Measurements from ENCODE around the gene NTPCR.
"Not testable (repeated sequence)": the region's sequence is repeated elsewhere in the genome, so short reads cannot be mapped to it uniquely, and the experiment has no call there.

The NTPCR gene

DNA sequence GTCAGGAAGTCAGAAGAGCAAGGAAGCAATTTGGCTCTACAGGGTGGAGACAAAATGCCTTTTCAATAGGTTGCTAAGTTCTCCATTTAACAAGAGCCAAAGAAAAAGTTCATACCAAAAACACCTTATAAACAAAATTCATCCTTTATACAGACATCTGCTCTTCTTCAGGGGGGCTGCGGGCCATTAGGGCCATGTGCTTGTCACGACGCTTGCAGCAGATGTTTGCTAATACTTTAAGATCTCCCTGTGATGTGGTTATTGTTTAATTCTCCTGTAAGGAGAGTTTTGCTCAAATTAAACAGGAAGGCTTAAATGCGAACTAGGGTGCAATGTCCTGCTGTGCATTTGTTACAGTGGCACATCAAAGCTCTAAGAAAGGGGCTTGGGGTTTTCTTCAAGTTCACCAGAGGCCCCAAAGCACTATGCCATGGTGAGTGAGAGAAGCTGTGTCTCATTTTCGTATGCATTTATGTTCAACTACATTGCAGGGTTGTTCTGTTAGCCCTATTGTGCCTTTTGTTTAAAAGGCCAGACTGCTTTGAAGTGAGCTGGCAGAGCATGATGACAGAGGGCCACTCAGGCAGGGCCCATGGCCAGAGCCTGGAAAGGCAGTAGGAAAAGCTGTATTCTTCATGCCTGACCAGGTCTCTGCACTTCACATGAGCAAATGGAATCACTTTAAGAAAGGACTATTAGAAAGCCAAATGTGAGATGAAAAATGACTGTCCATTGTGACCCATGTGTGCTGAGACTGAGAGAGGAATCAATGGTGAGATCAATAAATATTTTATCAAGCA, 24.8 kb upstream of the NTPCR start:
- no peak for DNase-seq

DNA sequence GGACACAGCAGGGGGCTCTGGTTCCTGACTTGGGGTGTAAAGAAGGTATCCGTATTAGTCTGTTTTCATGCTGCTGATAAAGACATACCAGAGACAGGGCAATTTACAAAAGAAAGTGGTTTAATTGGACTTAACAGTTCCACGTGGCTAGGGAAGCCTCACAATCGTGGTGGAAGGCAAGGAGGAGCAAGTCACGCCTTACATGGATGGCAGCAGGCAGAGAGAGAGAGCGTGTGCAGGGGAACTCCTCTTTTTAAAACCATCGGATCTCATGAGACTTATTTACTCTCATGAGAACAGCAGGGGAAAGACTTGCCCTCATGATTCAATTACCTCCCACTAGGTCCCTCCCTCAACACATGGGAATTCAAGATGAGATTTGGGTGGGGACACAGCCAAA, 23.2 kb upstream of the NTPCR start:
- not testable (repeated sequence) for DNase-seq

DNA sequence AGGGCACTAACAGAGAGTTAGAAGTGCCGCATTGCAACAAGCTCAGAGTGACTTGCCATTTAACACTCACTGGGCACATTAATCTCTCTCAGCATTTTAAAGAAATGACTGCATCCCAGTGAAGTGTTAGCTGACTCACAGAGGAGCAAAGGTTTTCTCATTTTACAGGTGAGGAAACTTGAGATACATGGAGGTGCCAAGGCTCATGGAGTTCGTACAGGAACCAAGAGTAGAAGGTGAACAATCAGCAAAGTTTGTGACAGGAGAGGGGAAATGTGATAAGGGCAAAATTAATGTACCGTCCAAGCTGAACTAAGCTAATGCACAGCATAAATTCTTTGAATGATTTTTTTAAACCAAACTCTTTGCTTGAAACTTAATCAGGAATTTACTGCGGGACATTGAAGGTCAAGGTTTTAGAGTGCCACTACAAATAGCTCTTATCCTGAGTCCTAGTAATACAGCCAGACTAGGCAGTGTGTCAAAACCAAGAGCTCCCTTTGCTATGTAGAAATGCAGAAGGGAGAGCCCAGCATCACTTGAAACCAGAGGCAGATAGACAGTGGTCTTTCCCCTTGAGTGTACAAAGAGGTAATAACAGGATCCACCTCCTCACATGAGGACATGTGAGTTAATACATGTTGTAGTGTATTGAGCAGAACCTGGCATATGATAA, 22.4 kb upstream of the NTPCR start:
- no peak for DNase-seq

DNA sequence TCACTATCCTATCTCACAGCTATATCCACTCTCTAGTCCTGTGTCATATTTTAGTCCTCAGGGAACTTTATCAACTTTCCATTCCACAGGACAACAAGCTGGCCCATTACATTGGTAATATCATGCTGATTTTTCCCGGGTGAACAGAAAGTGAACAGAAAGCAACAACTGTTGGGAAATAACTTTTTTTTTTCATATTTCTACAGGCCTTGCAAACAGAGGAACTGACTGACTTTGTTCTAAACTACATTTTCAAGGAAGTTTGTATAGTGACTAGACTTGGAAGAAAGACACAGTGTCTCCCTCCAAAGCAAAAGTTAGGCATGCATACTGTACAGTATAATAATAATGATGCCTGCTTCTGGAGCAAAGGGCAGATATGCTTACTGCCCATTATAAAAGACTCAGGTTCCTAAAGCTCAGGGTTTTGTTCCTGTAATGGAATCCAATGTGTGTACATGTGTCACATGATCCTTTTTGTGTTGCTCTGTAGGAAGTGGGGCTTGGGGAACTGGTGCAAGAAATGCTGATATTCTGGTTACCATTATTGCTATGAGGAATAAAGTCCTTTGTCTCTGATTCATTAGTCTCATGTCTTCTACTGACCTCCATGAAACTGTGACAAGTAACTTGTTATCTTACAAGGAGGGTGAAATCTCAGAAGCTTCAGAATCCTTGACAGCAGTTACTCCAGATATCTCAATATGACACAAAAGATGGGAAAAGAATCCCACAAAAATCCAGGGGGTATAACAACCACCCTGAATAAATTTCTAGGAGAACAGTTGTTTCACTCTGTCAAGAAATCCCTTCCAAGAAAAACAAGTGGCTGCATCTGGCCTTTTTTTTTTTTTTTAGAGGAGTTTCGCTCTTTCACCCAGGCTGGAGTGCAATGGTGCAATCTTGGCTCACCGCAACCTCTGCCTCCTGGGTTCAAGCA, 17.7 kb upstream of the NTPCR start:
- no peak for DNase-seq

DNA sequence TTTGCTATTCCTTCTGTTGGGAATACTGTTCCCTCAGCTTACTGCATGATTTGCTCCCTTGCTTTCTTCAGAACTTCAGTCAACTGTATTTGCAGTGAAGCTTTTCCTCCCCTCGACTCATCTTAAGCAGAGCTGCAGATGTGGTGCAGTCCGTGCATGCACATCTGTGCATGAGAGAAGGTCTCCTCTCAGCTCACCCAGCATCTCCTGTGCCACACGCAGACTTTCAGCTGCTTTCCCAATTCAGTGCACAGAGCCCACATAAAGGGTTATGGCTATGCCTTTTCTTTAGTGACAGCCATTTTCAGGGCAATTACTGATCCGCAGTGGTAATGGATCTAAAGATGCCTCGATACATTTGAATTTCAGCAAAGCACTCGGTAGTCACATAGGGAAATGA, 13.5 kb upstream of the NTPCR start:
- DNase-seq = no peak

DNA sequence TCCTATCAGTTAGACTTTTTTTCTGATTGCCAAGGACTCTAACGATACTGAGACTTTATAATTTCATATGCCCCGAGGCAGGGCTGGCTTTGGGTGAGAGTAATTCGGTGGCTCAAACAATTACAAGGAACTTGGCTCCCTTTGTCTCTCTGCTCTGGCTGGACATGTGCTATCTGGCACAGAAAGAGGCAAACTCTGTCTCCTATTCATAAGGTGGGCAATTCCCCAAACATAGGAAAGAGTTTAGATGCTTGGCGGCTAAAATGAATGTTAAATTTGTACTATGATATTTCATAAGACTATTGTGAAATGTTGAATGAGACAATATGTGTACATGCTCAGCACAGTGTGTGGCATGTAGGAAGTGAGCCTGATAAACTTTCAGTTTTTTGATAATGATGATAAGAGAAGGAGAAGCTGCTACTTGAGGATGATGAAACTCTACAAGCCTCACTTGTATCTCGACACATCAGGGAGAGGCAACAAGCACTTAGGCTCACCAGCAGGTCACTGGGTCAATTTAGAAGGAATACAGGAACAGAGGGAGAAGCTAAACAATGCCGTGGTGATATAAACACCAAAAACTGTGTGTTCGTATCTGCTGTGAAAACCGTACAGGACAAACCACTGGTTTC, 12.6 kb upstream of the NTPCR start:
- no peak for DNase-seq

DNA sequence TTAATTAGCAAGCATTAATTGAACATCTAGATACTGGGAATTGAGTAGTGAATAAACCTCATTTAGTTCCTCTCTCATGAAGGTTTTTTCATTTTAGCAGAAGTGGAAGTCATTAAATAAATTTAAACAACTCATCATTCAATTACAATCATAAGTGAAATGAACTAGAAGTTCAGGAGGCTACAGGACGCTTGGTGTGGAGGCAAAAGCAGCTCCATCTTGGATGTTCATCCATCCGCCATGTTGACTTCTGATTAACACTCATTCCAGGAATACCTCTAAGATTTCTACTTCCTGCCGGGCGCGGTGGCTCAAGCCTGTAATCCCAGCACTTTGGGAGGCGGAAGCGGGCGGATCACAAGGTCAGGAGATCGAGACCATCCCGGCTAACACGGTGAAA, 11.5 kb upstream of the NTPCR start:
- no peak for DNase-seq

DNA sequence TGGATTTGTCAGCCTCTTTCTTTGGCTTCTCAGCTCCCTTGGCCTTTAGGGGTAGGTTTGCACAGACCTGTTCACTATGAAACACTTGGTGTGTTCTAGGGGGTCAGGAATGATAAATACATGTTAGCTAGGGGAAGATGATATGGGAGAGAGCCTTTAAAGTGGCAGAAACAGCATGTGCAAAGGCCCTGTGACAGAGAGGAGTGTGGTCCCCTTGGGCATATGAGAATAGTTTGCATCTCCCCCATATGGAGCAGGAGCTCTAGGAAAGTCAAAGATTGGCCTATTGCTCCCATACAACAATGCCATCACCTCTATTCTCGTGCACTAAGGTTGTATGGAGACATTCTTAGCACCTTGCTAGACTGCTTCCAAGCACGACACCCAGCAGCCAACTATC, 10.7 kb upstream of the NTPCR start:
- DNase-seq = no peak

DNA sequence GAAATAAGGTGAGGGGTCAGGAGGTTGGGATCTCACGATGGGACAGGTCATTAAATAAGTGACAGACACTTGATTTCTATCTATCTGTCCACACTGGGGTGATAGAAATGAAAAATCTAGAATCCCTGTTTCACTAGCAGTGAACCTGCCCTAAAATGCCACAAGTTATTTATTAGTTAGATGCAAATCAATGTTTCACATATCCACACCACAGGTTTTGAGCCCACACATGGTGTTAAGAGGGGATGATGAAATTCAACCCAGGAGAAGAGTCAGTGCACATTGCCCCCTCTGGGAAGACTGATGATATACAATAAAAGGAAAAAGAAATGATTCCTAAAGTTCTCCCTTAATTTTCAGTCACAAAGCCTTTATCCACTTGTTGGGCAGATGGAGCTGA, 10.1 kb upstream of the NTPCR start:
- DNase-seq = no peak

DNA sequence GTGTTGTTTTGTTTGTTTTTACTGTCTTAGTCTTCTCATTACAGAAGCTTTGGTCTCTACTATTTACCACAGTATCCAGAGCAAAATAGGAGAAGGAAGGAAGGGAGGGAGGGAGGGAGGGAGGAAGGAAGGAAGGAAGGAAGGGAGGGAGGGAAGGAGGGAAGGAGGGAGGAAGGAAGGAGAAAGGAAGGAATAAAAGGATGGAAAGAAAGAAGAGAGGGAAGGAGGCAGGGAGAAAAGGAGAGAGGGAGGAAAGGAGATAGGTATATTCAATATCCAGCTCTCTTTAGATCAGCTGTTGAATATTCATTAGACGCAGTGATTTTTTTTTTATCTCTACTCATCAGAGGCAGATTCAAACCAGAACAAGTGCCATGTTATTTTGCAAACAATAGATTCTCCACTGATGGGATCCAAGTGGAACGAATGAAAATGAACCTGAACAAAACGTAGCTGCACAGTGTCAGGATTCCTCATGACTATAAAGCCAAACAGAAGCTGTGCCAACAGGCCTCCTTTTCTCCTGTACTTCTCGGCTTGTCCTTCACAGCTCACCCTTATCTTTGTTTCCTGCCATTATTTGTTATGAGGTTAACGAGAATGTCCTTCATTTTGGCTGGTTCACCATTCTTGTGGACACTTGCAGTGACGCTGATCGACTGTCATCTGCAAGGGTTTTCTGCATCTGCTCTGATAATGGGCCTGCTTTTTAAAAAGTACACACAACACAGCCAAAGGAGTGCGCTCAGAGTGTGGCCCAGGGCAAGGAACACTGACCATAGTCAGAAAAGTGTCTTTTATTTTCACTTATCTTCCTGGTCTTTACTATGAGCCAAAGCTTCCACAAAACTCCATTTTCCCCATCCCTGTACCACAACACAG, 7.8 kb upstream of the NTPCR start:
- DNase-seq = no peak

DNA sequence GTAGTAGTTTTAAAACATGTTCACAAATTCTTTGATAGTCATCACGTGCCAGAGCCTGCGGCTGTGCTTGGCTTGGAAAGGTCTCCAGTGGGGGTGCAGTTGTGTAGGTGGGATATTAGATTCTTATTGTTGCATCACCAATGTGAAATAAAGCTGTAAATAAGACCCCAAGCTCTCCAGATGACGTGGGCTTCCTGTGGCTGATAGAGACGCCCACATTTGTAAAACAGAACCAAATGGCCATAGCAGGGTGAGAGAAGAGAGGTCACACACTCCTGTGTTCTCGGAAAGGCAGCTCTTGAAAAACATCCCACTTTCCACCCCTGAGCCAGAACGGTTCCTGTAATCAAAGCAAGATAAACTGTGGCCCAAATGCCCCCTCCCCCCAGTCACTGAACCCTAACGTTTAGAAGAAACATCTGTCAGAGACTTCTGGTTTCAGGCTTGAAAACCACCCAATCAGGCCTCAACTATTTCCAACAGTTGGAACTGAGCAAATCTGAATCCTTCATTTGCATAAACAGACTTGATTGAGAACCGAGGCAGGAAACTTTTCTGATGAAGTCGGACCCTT, 6.6 kb upstream of the NTPCR start:
- no peak for DNase-seq

DNA sequence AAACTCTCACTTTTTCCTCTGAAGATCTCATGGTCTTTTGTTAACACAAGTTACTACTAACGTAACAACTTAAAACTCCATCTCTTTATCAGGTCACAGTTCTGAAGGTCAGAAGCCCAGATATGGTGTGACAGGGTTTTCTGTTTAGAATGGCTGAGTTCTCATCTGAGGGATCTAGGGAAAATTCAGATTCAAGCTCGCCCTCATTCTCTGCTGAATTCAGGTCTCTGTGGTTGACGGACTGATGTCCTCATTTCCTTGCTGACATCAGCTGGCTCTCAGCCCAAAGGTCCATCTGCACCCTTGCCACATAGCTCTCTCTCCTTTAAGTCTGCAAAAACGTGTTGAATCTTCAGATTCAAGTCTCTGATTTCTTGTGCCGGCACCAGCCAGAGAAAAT, 6.1 kb upstream of the NTPCR start:
- no peak for DNase-seq

DNA sequence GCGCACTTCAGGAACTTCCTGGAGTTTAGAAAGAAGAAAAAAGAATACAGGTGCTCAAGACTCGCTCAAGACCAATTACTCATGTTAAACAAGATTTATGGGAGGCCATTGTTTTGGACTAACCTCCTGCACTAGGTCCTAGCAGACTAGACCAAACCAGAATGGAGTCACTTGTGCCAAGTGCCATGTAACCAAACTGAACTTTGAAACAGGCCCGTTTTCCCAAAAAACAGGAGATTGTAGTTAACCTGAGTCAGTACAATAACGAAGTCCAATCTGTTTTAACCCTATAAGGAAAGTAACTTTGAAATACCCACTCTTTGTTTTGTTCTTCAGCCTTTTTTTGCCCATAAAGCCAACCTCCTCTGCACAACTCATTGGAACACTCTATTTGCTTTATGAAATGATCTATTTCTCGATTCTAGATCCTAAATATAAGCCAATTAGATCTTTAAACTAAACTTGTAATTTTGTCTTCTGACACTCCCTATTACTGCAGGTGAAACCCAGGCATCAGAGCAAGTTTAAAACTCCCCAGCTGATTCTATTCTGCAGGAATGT, 695 bp upstream of the NTPCR start:
- DNase-seq = no peak

DNA sequence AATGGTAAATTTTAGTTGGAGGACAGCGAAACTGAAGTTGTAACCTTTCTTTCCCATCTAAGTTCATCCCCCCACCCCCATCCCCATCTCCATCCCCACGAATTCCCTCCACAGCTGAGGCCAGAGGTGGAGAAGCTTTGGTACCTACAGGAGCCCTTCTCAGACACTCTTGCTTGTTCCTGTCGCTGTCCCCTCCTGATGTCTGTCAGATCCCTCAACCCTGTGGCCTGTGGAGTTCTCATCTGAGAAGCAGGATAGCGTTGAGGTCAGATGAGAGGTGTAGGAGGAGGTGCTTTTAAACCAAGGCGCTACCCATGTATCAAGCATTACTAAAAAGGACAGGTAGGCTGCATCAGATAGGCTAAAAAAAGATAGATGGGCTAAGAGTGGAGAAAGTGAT, 769 bp downstream of the NTPCR start:
- peak in 5 of 56 donors; percentile 12 to 29 (median 26) for DNase-seq

DNA sequence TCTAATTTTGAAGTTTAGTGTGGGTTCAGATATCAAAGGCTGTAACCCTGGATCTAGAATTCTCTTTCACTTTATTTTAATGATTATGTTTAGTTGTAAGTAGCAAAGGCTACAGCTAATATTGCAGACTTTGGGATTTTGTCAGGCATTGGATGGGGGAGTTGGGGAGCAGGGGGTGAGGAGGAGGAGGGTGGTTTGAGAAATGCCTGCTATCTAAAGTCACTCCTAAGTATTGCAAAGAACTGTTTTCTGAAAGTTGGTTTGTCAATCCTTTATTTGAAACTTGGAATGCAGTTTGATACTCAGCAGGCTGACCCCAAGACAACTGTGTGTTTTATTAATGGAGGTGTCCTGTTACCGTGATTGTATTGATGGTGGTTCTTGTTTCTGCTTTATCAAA, 1.2 kb downstream of the NTPCR start:
- no peak for DNase-seq

DNA sequence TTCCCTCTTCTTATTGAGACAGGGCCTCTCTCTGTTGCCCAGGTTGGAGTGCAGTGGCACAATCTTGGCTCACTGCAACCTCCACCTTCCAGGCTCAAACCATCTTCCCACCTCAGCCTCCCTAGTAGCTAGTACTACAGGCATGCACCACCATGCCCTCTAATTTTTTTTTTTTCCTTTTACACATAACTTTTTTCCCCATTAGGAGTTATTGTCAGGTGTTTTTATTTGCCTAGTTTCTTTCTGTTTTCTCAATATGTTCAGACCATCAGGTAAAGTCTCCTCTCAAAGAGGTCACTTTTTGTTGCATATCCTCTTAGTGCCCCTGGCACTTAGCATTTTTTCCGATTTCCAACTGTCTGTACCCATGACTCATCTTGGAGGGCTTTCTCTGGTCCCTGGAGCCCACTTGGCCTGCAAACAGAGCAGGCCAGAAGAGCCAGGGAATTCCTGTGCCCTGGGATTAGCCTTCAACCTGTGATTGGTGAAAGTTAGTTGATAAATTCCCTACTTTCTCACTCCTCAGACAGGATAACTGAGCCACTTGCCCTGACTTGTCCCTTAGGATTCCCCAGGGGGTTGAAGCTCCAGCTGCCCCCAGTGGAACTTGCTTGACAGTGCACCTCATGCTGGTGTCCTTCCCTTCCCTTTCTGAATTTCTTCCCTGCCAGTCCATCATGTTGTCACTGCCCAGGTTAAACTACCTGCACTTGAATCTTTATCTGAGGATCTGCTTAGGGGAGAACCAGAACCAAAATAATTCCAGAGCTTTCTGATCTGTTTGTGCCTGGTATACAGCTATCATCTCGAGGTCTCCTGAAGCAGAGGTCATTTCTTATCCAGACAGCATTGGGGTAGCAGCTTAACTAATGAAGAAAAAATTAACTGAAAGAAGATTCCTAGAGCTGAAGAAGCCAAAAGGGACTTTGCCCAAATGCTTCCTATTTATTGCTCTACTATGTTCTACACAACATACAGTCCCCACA, 2.4 kb downstream of the NTPCR start:
- peak in 15 of 56 donors; percentile 1 to 23 (median 4) for DNase-seq

DNA sequence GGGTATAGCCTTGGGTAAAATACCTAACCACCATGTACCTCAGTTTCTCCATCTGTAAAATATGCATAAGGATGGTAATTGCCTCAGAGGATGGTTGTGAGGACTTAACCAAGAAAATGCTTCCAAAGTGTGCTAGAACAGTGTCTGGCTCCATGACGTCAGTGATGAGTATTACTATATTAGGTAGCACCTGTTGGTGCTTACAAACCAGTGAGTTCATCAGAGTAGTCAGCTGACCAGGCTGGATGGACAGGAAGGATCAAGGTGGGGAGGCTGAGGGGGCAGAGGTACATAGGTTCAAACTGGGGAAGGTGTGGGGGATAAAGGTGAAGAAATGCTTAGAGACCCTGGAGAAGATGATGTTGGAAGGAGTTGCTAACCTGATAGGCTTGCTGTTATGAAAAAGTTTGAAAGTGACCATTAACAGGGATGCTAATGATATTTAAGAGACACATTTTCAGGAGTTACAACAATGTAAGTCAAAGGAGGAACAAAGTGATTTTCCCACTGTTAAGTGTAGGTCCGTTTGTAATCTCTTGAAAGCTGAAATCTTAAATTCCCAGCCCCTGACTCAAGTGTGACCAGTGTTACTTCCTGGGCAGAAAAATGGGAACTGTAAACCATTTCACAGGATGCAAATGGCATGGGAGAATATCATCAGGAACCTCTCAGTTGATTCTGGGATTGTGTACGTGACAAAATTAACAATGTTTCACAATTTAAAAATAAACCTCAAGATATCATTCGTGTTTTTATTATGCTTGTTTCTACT, 4.4 kb downstream of the NTPCR start:
- DNase-seq = no peak

DNA sequence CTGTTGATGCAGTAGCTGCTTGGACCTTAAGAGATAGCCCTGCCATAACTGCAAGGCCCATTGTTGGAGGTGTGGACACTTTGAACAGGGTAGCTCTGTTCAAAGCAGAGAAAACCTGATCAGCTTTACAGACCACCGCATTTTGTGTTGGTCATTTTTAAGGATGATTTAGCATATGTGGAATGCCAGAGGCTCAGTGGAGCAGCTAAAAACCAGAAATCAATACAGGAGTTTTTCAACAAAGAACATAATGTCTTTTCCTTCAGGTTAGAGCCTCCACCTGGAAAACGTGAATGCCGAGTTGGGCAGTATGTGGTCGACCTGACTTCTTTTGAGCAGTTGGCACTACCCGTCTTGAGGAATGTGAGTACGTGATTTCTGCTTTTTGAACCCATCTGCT, 5.7 kb downstream of the NTPCR start:
- DNase-seq = no peak

All from nucleus accumbens (tissue), 56 donors.